Smooth muscle cell (in vitro differentiated cells): Measurements from ENCODE around the gene ZNF318. TPM values are rescaled to one million over a fixed set of nuclear protein-coding genes. Genes with fewer than 3 reads are reported as not detected.
"Not testable (repeated sequence)": the region's sequence is repeated elsewhere in the genome, so short reads cannot be mapped to it uniquely, and the experiment has no call there.

Experiments used
- DNase-seq: peaks from one replicate; lab custom pipeline; 2025; ENCODE audit not compliant: unreplicated experiment; lab: John Stamatoyannopoulos, UW
- H2AFZ ChIP-seq: fragments of 200-600 bp; sonication (generic); 2 replicates; pipeline ENCODE4 v1.6.0; 2016; ENCODE audit warnings: antibody characterized with exemption, low read depth, mild to moderate bottlenecking
- H3F3A ChIP-seq: fragments of 200-600 bp; sonication (generic); 2 replicates; pipeline ENCODE4 v1.6.0; 2017; ENCODE audit warnings: antibody characterized with exemption, low read depth
- H3K27ac ChIP-seq: fragments of 200-600 bp; sonication (generic); 2 replicates; pipeline ENCODE4 v1.5.1; 2016; ENCODE audit warnings: low read depth, mild to moderate bottlenecking
- H3K27me3 ChIP-seq: fragments of 200-600 bp; sonication (generic); 2 replicates; pipeline ENCODE4 v1.6.1; 2016; ENCODE audit warnings: low read depth, mild to moderate bottlenecking
- H3K36me3 ChIP-seq: fragments of 200-600 bp; sonication (generic); 2 replicates; pipeline ENCODE4 v1.5.1; 2016; ENCODE audit warnings: low read depth
- H3K4me1 ChIP-seq: fragments of 200-600 bp; sonication (generic); 2 replicates; pipeline ENCODE4 v1.5.1; 2016; ENCODE audit warnings: low read depth
- H3K4me2 ChIP-seq: fragments of 200-600 bp; sonication (generic); 2 replicates; pipeline ENCODE4 v1.6.0; 2016; ENCODE audit warnings: mild to moderate bottlenecking
- H3K4me3 ChIP-seq: fragments of 200-600 bp; sonication (generic); 2 replicates; pipeline ENCODE4 v1.5.1; 2016; ENCODE audit warnings: mild to moderate bottlenecking
- H3K79me2 ChIP-seq: fragments of 200-600 bp; sonication (generic); 2 replicates; pipeline ENCODE4 v1.6.0; 2016; ENCODE audit warnings: low read depth, mild to moderate bottlenecking
- H3K9ac ChIP-seq: fragments of 200-600 bp; sonication (generic); 2 replicates; pipeline ENCODE4 v1.6.0; 2016; ENCODE audit warnings: low read depth
- H3K9me3 ChIP-seq: fragments of 200-600 bp; sonication (generic); replicated peaks from 2 replicates; pipeline ENCODE4 v1.5.1; 2016; ENCODE audit warnings: low read depth
- H4K20me1 ChIP-seq: fragments of 200-600 bp; sonication (generic); 2 replicates; pipeline ENCODE4 v1.6.0; 2016; ENCODE audit warnings: low read depth
- CTCF ChIP-seq: fragments of 200-600 bp; sonication (generic); IDR thresholded peaks from 2 replicates; pipeline ENCODE4 v1.5.1; 2017; ENCODE audit warnings: borderline replicate concordance, mild to moderate bottlenecking, antibody characterized with exemption; ENCODE audit not compliant: insufficient read depth, poor library complexity, severe bottlenecking
- WGBS: methylation state at CpG from one replicate; pipeline ENCODE4 v1.1.7; 2016; ENCODE audit warnings: low lambda C conversion rate; 5-methylcytosine and 5-hydroxymethylcytosine counted together
- polyA plus RNA-seq: library from polyadenylated mRNA; unstranded; fragments of >200 nt; fragmentation: Nextera tagmentation; extraction: Ambion mirVana; gene quantifications from 2 replicates; pipeline ENCODE4 v1.2.1, GENCODE V29; 2016
- total RNA-seq: library from RNA; depleted of rRNA; stranded (reverse); fragments of >200 nt; gene quantifications from 2 replicates; pipeline ENCODE4 v1.2.3, GENCODE V29; 2014

Gene ZNF318
- total and polyA plus RNA-seq, 2 experiments from 2014 or later: 5.8 to 14.7 TPM

- TF ChIP-seq CTCF: no peak
- no peak for DNase-seq
- Histone ChIP-seq H3K4me2 (no peak overlapping the region), H3K4me1 (no peaks in the 10 kb centered on the region), H3K27me3 (no peaks in the 10 kb centered on the region), H3K27ac (no peak overlapping the region), H4K20me1 (no peaks in the 10 kb centered on the region), H3K36me3 (no peaks in the 10 kb centered on the region), H3K9me3 (no peaks in the 10 kb centered on the region), H2AFZ (no peak overlapping the region), H3K9ac (no peak overlapping the region), H3F3A (no peaks in the 10 kb centered on the region), H3K4me3 (no peak overlapping the region), H3K79me2 (no peaks in the 10 kb centered on the region)
- 45% methylated on average over 1 of the region's 1 CpG for WGBS
These were observed 7.1 kb upstream of the ZNF318 start for GRCh38 chr6:43376551-43376981.

GRCh38 chr6:43375693-43376092, 6.2 kb upstream of the ZNF318 start:
- H3K36me3 ChIP-seq: no peaks in the 10 kb centered on the region
- H3K79me2 ChIP-seq: no peaks in the 10 kb centered on the region
- DNase-seq: no peak
- H3K9me3 ChIP-seq: no peaks in the 10 kb centered on the region
- H3K9ac ChIP-seq: no peak overlapping the region
- WGBS: 91% methylated on average over 4 of the region's 4 CpGs
- H3K4me1 ChIP-seq: no peaks in the 10 kb centered on the region
- H3K27me3 ChIP-seq: no peaks in the 10 kb centered on the region
- no peak overlapping the region for H3K4me2 ChIP-seq
- no peaks in the 10 kb centered on the region for H4K20me1 ChIP-seq
- H3K27ac ChIP-seq: no peak overlapping the region
- TF ChIP-seq CTCF: no peak
- no peak overlapping the region for H3K4me3 ChIP-seq
- no peak overlapping the region for H2AFZ ChIP-seq
- H3F3A ChIP-seq: no peaks in the 10 kb centered on the region

- no peak for TF ChIP-seq CTCF
- H3K9me3 ChIP-seq: no peaks in the 10 kb centered on the region
- no peak for DNase-seq
- peaks cover 1% of the 10 kb centered on the region for H4K20me1 ChIP-seq
- H3F3A ChIP-seq: peaks cover 1% of the 10 kb centered on the region
- no peak overlapping the region for H2AFZ ChIP-seq
- WGBS: 88% methylated on average over 5 of the region's 5 CpGs
- H3K27ac ChIP-seq: no peak overlapping the region
- H3K27me3 ChIP-seq: no peaks in the 10 kb centered on the region
- no peak overlapping the region for H3K4me3 ChIP-seq
- H3K36me3 ChIP-seq: no peaks in the 10 kb centered on the region
- H3K79me2 ChIP-seq: peaks cover 5% of the 10 kb centered on the region
- peaks cover 1% of the 10 kb centered on the region for H3K4me1 ChIP-seq
- no peak overlapping the region for H3K9ac ChIP-seq
- no peak overlapping the region for H3K4me2 ChIP-seq
These were observed 3.9 kb upstream of the ZNF318 start for GRCh38 chr6:43373252-43373875.

- H3F3A ChIP-seq, H3K27me3 ChIP-seq, DNase-seq, H3K9ac ChIP-seq, H3K9me3 ChIP-seq, H3K36me3 ChIP-seq, H3K4me1 ChIP-seq: not testable (repeated sequence)
- 55% methylated on average over 16 of the region's 16 CpGs for WGBS
- Histone ChIP-seq H3K79me2 (peaks cover 33% of the 10 kb centered on the region), H3K27ac (peak overlapping the region; percentile 51), H3K4me3 (peak overlapping the region; percentile 92), H2AFZ (peak overlapping the region; percentile 96), H3K4me2 (peak overlapping the region; percentile 97), H4K20me1 (peaks cover 15% of the 10 kb centered on the region)
These were observed 645 bp upstream of the ZNF318 start for GRCh38 chr6:43370003-43370580.
